DMS79 treated with DMSO at 0.1 percent for 48 hours (cell line): ENCODE results near the gene TBRG4.
"Not testable (repeated sequence)": the region's sequence is repeated elsewhere in the genome, so short reads cannot be mapped to it uniquely, and the experiment has no call there.

ENCODE experiments used
- DNase-seq: peaks from one replicate; lab custom pipeline; 2025; lab: John Stamatoyannopoulos, UW

The TBRG4 gene

DNA sequence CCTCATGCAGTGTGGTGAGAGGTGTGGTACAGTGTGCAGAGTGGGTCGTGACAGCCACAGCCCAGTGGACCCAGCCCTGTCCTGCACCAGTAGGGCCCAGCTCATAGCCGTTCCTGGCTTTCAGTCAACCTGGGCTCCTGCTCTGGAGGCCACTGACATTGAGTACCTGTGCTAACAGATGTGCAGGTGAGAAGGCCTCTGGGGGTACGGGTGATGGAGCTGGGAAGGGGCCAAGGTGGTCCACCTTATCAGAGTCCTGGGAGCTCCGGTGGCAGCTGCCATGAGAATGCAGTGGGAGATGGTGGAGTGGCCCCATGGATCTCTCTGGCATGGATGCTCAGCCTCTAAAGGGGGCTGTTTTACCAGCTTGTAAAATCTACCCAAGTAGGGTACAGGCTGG, 6.1 kb upstream of the TBRG4 start:
- DNase-seq = no peak

DNA sequence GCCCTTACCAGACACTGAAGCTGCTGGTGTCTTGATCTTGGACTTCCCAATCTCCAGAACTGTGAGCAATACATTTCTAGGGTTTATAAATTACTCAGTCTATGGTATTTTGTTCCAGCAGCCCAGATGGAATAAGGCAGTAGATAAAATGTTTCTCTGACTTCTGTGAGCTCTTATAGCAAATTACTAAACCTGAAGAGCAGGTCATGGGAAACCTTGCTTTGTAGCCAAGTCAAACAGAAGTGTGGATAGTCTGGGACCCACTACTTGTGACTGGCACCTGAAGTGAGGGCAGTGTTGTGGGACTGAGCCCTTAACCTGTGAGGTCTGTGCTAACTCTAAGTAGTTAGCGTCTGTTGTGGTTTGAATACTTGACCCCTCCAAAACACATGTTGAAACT, 4.6 kb upstream of the TBRG4 start:
- DNase-seq = no peak

DNA sequence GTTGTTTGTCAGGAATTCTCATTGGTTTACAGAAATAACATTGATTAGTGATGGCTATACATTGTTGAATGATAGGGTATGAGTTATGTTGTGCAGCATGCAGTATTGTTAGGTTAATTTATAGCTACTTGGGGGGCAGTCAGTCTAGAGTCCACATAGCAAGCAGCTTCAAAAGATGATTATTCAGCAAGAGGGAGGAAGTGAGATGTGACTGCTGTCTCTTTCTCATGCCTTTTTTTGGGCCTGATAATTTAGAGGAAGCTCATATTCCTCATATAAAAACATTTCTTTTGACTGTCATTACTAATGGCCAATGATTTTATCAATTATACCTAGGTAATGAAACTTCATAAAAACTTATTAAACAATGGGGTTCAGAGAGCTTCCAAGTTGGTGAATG, 3.4 kb upstream of the TBRG4 start:
- DNase-seq = no peak

DNA sequence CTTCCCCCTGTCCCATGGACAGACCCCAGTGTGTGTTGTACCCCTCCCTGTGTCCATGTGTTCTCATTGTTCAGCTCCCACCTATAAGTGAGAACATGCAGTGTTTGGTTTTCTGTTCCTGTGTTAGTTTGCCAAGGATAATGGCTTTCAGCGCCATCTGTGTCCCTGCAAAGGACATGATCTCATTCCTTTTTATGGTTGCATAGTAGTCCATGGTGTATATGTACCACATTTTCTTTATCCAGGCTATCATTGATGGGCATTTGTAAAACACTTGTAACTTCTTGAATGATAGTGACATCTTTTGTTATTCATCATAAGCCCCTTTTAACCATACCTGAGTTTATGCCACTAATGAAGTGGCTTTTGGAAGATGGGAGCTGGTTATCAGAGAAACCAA, 2.8 kb upstream of the TBRG4 start:
- not testable (repeated sequence) for DNase-seq

DNA sequence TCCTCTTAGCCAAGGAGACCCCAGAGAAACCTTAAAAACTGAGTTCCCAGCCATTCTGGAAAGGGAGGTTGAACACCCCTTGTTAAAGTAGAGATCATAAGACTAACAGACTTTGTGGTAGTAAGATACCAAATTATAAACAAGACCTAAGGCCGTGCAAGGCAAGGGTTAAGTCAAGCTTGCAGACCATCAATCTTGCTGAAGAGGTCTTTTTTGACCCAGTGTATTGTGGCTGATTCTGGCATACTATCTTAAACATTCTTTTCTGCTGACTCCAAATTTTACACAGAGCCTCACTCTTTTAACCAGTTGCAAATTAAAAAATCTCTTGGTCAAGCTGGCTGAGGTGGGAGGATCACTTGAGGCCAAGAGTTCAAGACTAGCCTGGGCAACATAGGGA, 1.2 kb upstream of the TBRG4 start:
- no peak for DNase-seq

DNA sequence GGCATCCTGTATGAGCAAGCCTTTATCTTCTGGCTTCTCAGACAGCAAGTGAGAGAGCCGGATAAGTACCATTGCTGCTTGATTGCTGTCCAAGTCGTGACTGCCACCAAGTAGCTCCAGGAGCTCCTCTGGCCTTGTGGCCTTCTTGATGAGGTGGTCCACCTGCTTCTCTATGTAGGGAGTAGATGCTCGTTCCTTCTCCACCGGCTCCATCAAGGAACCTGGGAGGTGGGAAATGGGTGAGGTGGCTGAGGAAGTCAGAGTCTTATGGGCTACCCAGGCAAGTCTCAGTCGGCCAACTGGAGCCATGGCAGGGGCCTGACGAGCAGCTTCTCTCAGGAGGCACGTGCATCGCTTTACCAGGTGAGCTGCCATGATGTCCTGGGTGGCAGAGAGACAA, 2.6 kb downstream of the TBRG4 start:
- no peak for DNase-seq

DNA sequence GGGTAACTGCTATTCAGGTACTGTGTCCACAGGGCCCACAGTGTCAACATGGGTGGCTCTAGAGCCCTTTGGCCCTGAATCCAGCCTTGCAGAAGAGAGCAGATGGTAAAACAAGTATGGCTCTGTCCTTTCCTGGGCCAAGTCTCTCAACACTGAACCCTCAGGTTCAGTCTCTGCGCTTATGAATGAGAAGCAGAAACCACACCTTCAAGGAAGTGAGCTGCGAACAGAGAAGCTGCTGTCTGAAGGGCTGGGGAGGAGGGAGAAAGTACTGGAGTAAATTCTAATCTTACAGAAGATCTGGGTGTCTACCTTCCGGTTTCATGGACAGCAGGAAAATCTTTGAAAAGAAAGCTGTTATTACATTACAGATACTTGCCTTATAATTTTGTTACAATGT, 4.1 kb downstream of the TBRG4 start:
- no peak for DNase-seq

DNA sequence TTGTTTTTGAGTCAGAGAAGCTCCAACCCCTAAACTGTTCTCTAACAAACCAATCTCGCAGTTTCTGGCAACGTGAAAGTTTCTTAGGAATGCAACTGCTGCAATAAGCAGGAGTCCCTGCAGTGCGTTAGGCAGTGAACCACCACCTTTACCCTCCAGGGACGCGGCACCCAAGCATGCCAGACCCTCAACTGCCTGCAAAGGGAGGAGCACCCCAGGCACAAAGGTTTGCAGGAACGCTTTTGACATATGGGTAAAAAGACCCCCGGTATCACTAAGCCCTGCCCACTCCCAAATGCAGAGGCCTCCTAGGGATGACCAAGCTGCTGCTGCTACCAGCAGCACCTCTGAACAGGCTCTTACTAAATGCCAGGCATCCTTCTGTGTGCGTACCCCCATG, 4.7 kb downstream of the TBRG4 start:
- DNase-seq = no peak

DNA sequence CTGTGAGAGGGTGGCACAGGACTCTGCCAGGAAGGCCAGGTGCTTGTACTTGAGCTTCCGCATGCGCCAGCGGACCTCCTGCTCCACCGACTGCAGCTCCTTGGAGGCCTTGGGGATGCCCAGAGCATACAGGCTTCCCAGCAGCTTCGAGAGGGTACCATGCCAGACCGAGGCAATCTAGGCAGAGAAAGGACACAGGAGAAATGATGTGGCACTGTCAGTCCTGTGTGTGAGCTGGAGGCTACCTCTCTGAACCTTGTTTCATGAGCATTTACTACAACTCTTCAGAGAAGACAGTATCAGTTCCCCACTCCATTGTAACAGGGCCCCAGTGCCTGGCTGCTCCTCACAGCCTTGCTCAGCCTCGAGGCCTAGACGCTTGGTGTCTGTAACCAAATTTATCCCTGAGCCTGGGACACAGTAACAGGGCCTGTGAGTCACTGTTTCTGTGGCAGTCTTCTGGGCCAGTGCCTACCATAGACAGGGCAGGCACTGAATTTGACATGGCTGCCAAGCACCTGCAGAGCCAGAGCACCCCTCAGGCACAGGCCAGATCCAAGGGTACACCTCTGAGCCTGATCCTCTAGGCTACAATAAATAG, 5.8 kb downstream of the TBRG4 start:
- DNase-seq = no peak

DNA sequence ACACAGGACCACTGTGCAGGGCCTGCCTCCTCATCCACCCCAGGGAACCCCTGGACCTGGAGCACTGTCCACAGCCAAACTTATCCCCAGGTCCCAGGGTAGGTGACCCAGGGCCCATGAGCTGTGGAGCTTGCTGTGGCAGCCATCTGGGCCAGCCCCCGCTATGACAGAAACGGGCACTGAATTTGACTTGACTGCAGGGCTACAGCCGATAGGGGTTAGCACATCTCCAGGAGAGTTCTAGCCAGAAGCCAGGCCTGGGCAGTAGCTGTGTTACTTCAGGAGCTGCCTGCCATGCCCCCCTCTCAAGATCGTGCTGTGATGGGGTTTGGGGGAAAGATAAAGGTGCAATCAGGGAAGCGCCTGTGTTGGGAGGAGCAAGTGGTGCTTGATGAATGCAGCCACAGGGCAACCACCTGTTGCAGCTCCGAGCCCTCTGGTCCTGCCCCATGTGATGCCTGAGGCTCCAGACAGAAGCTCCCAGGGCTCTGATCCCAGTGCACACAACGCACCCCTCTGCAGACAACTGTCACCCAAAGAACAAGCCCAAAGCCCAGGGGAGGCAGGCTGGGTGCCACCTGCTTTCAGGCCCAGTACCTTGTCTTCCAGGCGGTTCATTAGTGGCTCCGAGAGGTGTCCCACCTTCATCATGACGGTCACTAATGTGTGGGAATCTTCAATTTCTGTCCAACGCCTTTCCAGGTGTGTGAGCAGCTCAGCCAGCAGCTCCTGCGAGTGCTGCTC, 6.5 kb downstream of the TBRG4 start:
- no peak for DNase-seq

DNA sequence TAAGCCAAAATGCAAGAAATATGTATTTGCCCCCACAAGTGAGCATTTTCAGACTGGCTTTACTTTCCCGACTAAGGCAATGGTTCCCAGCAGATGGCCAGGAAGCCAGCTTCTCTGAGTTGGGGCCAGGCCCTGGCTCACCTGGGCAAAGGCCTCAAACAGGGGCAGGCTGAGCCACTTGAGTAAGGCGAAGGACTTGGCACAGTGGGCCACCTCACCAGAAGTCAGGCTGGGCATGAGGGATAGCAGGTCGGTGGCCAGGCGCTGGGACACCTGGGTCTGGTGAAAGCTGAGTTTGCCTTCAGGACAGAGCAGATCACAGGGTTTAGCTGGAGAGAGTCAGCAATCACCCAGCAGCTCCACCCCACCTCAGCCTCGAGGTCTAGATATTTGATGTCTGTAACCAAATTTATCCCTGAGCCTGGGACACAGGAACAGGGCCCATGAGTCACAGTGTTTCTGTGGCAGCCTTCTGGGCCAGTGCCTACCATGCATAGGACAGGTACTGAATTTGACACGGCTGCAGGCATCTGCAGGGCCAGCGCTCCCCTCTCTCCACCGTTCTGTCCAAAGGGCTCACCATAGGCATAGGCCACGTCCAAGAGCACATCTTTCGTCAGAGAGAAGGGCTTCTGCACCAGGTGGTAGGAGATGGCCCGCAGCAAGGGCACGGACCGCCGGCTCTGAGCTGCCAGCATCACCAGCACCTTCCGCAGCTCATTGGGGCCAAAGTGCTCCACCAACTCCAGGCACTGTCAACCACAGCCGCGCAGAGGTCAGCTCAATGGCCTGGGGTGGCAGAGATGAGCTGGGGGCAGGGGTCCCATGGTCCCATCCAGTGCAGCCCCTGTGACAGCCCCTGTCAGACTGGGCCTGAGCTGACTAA, 7.3 kb downstream of the TBRG4 start:
- no peak for DNase-seq

DNA sequence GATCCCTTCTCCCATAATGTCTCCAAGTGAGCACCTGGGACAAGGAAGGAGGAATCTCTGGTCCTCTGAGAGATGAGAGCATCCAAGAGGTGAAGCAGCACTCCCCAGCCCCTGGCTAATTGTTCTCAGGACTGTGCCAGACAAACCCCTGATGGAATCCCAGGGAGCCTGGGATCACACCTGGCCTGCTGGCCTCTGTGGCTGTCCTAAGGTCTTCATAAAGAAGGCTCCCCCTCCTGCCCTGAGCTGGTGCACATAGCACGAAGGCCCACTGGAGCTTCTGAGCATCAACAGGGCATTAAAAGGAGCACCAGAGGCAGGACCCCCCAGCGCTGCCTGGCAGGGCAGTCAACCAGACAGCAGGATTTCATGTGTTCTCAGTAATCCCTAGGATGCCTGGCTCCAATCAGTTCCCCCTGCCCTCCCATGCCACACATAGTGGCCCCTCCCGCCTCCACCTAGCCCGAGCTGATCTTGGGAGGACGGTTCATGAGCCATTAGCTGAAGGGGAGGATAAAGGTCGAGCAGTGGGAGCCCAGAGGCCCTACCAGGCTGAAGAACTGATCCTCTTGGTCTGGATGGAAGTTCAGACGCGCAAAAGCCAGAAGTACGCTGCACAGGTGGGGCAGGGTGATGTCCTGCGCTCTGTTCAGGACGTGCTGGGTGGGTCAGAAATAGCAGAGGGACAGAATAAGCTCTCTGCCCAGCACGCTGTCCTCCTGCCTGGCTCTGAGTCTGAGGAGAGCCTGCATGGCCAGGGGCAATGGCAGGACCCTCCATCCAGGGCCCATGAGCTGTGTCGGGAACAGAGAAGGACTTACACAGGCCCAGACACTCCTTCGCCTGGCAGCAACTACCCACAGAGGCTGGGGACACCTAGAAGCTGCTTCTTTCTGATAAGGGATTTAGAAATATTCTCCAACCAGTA, 8.4 kb downstream of the TBRG4 start:
- DNase-seq = no peak

DNA sequence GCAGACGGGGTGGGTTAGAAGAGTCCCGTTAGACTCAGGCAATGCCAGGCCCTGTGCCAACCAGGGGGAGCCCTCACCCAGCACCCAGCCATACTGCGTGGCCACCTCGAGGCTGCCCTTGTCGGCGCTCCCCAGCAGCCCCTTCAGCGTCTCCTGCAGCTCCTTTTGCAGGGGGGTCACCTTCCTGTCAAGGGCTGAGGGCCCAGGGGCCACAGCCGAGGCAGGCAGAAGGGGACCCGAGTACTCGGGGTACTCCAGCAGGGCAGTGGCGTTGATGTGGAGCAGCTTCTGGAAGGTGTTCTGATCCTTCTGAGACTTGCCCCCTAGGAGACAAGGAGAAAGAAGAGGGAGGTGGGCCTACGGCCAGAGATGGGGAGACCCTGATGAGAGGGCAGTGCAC, 9.7 kb downstream of the TBRG4 start:
- DNase-seq = no peak

DNA sequence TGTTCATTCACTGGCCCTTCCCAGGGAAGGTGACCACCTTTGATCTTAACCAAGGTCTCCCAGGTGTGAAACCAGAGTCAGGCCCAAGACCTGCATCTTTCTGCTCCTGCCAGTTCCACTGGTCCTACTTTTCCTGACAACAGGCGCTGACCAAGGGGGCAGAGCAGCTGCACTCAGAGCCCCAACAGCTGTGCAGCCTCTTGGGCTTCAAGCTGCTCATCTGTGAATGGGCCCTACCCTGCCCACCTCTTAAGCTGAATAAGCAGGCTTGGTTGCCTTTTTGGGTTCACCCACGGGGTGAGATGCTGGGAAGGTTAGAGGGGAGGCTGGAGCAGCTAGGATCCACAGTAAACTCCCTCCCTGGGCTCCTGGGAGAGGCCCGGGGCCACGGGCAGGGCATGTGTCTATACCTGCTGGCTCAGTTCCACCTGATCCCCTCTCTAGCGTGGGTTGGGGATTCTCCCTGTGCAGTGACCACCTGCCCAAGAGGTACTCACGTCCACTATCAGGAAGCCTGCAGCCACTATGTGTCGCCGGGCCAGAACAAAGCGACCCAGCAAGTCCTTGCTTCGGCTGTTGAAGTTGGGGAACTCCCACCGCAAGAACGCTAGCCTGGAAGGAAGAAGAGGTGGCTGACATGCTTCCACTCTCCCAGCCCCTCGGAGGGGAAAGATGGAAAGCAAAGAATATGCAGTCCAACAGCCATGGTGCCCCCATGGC, 10.6 kb downstream of the TBRG4 start:
- DNase-seq = no peak

DNA sequence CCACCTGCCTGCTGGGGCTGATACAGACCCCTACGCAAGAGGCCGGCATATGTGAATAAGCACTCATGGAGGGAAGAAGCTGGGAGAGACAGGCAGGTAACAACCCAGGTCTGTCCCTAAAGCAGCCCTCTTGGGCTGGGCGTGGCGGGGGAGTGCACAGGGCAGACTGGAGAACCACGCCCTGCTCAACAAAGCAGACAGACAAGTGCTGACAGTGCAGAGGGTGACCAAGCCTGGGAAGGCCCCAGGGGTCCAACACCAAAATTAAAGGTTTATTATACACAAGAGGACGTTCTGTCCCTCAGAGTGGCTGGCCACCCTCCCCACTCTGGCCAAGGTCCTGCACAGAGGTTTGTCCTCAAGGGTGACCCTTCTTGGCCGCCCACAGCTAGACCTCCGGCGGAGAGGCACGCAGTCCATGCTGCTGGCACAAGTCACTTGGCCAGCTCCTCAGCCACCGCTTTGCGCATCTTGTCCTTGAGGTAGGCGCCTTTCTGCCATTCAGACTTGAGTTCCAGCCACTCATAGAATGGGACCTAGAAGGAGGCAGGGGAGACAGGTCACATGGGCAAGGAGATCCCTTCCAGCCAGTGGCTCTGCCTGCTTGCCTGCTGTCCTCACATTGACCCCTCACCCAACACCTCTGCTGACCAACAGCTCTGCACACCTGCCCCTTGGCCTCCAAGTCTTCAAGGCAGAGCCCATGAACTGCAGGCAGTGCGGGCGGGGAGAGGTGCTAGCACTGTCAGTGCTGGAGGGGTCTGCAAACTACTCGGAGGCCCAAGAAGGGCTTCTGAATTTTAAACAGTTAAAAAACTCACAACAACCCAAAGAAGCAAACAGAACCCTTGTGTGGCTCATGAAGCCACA, 11.4 kb downstream of the TBRG4 start:
- DNase-seq = no peak

DNA sequence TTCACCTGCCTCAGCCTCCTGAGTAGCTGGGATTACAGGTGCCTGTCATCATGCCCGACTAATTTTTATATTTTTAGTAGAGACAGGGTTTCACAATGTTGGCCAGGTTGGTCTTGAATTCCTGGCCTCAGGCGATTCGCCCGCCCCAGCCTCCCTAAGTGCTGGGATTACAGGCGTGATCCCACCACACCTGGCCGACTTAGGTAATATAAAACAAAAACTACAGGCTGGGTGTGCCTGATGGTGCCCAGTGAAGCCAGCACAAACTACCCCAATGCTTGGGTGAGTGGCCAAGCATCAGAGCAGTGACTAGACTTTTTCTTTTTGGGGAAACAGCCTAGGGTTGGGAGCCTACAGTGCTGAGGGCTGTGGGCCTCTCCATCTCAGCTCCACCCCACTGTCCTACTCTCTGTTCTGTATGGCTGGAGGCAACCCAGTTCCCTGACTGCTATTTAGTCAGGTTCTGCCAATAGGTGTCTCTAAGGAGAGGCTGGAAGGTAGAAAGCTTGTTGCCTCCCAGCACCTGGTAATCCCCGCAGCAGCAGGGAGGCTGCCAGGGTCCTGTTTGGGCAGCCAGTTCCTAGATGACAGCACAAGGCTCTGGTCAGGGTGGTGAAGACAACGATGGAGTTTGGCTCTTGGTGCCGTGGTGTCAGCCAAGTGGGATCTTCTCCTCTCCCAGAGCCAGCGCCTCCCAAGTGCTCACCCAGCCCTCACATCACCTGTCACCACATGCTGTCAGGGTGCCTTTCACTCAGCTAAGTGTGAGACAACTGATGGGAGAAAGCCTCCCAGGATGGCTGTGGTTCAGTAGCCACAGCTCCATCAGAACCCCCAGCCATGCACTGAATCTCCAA, 12.3 kb downstream of the TBRG4 start:
- DNase-seq = no peak

DNA sequence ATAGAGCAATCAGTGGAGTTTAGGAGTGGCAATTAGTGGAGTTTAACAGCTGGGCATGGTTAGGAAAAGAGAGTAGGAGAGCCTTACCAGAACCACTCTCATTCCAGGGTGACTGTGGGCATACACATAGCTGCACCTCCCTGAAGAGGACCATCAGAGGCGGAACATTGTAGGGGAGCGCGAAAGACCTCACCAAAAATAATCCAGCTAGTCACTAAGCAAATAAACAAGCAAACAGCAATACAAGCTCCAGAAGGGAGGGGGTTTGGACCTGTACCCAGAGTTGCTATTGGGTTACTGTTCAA, 18.6 kb downstream of the TBRG4 start:
- no peak for DNase-seq

DNA sequence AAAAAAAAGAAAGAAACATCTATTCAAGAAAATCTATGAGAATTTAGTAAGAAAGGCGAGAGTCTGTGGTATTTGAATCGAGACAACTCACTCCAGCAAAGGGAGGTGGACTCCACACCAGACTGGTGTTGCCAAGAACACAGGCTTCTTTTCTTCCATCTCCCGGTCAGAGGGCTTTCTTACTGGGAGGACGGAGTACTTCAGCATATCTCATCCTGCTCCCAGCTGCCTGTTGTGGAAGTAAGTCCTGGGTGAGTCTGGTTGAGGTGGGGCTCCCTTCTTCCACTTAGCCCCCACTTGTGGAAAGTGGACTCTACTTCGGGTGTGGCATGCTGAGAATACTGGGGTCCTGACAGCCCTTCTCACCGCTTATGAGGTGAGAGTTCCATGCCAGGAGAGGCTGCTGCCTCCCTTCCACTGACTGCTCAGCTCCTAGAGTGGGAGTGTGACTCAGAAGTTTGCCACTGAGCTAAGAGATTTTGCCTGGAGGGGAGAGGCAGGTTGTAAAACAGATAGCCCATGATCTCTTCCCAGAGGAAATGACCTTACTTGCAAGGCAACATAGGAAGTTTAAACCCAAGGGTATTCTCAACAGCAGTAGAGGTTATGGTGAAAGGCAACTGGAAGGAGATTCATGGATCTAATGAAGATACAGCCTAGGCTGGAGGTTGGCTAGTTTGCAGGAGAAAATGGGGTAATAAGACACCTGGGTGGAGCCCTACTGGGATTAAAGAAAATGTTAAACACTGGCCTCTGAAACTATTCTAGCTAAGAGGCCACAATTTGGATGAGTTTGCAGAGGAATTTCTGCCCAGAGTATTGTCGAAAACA, 19.2 kb downstream of the TBRG4 start:
- DNase-seq = no peak
